Astrocyte (in vitro differentiated cells and primary cell): ENCODE measurements around the gene MYO1C. TPM values are rescaled to one million over a fixed set of nuclear protein-coding genes. Genes with fewer than 3 reads are reported as not detected.

ENCODE experiments used
- DNase-seq: peaks from one replicate; pipeline ENCODE4 v3.0.0-alpha.2; 2010; ENCODE audit warnings: low read depth
- FAIRE-seq: peaks from 2 replicates; lab custom pipeline; 2011; peaks lifted over from hg19 to GRCh38; lab: Jason Lieb, UNC
- H2AFZ ChIP-seq: 2 replicates; pipeline ENCODE4 v1.6.0; 2012; ENCODE audit warnings: low read depth, low read length, inconsistent platforms
- H3K27ac ChIP-seq: 2 replicates; pipeline ENCODE4 v1.5.1; 2011; ENCODE audit warnings: low read depth, low read length, inconsistent platforms
- H3K27me3 ChIP-seq: 2 replicates; pipeline ENCODE4 v1.6.0; 2011; ENCODE audit warnings: low read length, inconsistent platforms; ENCODE audit not compliant: insufficient read depth
- H3K36me3 ChIP-seq: 2 replicates; pipeline ENCODE4 v1.5.1; 2011; ENCODE audit warnings: low read length, inconsistent platforms; ENCODE audit not compliant: insufficient read depth
- H3K4me1 ChIP-seq: 2 replicates; pipeline ENCODE4 v1.5.1; 2011; ENCODE audit warnings: low read length, inconsistent platforms; ENCODE audit not compliant: insufficient read depth
- H3K4me2 ChIP-seq: 2 replicates; pipeline ENCODE4 v1.6.0; 2012; ENCODE audit warnings: low read length, inconsistent platforms
- H3K4me3 ChIP-seq: 2 replicates; pipeline ENCODE4 v1.5.1; 2011; ENCODE audit warnings: low read depth, mild to moderate bottlenecking, low read length, inconsistent platforms; ENCODE audit not compliant: insufficient read depth
- H3K79me2 ChIP-seq: 2 replicates; pipeline ENCODE4 v1.6.0; 2012; ENCODE audit warnings: mild to moderate bottlenecking, low read length, inconsistent platforms; ENCODE audit not compliant: insufficient read depth
- H3K9ac ChIP-seq: 2 replicates; pipeline ENCODE4 v1.6.0; 2012; ENCODE audit warnings: mild to moderate bottlenecking, low read length, inconsistent platforms
- H3K9me3 ChIP-seq: 2 replicates; pipeline ENCODE4 v1.5.1; 2012; ENCODE audit warnings: low read depth, mild to moderate bottlenecking, low read length, inconsistent platforms; ENCODE audit not compliant: insufficient read depth
- H4K20me1 ChIP-seq: 2 replicates; pipeline ENCODE4 v1.6.0; 2012; ENCODE audit warnings: low read length, inconsistent platforms; ENCODE audit not compliant: insufficient read depth
- H3K27ac Mint-ChIP-seq: one replicate; pipeline ENCODE4 v1.8.0; 2021; ENCODE audit warnings: mild to moderate bottlenecking, mixed read lengths; ENCODE audit not compliant: unreplicated experiment
- H3K27me3 Mint-ChIP-seq: one replicate; pipeline ENCODE4 v1.8.0; 2021; ENCODE audit warnings: low read depth, mixed read lengths; ENCODE audit not compliant: unreplicated experiment
- H3K36me3 Mint-ChIP-seq: one replicate; pipeline ENCODE4 v1.8.0; 2021; ENCODE audit warnings: low read depth, mixed read lengths; ENCODE audit not compliant: unreplicated experiment
- H3K4me1 Mint-ChIP-seq: one replicate; pipeline ENCODE4 v1.8.0; 2021; ENCODE audit warnings: low read depth, mixed read lengths; ENCODE audit not compliant: unreplicated experiment
- H3K4me3 Mint-ChIP-seq: one replicate; pipeline ENCODE4 v1.8.0; 2021; ENCODE audit warnings: mild to moderate bottlenecking, moderate library complexity, mixed read lengths; ENCODE audit not compliant: unreplicated experiment
- H3K9me3 Mint-ChIP-seq: one replicate; pipeline ENCODE4 v1.8.0; 2021; ENCODE audit warnings: mild to moderate bottlenecking, mixed read lengths; ENCODE audit not compliant: unreplicated experiment
- EZH2 ChIP-seq: IDR thresholded peaks from 2 replicates; pipeline ENCODE4 v1.6.1; 2012; ENCODE audit warnings: mild to moderate bottlenecking, low read length, inconsistent platforms; ENCODE audit not compliant: insufficient read depth
- total RNA-seq: library from RNA; stranded (reverse); gene quantifications from 2 replicates; pipeline ENCODE4 v1.2.1, GENCODE V29; 2021
- TF ChIP-seq, protein P1 (sequence below): IDR thresholded peaks from 2 replicates; pipeline ENCODE4 v1.5.1; 2011; ENCODE audit warnings: low read depth, mild to moderate bottlenecking, inconsistent platforms, low read length, moderate library complexity; ENCODE audit not compliant: insufficient read depth

The MYO1C gene
- total RNA-seq, 1 donor from 2014 or later = 132 TPM

DNA sequence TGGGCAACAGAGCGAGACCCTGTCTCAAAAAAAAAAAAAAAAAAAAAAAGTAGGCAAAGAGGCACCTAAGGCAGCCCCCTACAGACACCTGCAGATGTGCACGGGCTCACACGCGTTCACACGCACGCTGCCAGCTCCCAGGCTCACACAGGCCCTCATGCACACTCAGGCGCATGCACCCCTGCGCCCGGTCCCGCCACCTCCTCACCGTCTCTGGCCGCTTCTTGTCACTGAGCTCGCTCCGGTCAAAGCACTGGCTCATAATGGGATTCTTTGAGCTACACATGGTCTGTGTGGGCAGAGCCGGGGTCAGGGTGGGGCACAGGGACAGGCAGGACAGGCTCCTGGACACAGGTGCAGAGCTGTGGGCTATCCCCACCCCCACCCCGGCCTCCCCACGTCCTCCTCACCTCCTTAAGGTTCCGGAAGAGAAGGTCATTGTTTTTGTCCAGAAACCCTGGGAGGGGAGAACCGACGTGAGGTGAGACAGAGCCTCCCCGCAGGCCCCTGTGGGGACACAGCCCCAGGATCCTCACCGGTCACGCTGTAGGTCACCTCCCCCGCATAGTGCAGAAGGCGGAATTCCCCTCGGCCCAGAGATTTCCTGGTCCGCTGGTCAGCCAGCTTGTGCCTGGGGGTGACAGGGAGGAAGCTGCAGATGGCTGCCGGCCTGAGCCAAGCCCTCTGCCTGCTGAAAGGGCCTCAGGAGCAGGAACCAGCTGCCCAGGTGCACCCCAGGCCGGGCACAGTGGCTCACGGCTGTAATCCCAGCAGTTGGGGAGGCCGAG lies 17.9 kb downstream of the MYO1C start:
- no peak overlapping the region for H3K27ac Mint-ChIP-seq
- no peaks in the 10 kb centered on the region for H3K79me2 ChIP-seq
- peaks cover 3% of the 10 kb centered on the region for H3K4me1 Mint-ChIP-seq
- DNase-seq = no peak
- TF ChIP-seq EZH2 = no peak
- TF ChIP-seq, protein P1, sequence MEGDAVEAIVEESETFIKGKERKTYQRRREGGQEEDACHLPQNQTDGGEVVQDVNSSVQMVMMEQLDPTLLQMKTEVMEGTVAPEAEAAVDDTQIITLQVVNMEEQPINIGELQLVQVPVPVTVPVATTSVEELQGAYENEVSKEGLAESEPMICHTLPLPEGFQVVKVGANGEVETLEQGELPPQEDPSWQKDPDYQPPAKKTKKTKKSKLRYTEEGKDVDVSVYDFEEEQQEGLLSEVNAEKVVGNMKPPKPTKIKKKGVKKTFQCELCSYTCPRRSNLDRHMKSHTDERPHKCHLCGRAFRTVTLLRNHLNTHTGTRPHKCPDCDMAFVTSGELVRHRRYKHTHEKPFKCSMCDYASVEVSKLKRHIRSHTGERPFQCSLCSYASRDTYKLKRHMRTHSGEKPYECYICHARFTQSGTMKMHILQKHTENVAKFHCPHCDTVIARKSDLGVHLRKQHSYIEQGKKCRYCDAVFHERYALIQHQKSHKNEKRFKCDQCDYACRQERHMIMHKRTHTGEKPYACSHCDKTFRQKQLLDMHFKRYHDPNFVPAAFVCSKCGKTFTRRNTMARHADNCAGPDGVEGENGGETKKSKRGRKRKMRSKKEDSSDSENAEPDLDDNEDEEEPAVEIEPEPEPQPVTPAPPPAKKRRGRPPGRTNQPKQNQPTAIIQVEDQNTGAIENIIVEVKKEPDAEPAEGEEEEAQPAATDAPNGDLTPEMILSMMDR = no peak
- no peaks in the 10 kb centered on the region for H3K9me3 Mint-ChIP-seq
- peaks cover 27% of the 10 kb centered on the region for H4K20me1 ChIP-seq
- no peak overlapping the region for H3K27ac ChIP-seq
- H2AFZ ChIP-seq = no peak overlapping the region
- H3K27me3 Mint-ChIP-seq = no peaks in the 10 kb centered on the region
- no peak for FAIRE-seq
- H3K4me3 ChIP-seq = no peak overlapping the region
- peaks cover 11% of the 10 kb centered on the region for H3K36me3 ChIP-seq
- H3K9ac ChIP-seq = no peak overlapping the region
- H3K4me2 ChIP-seq = no peak overlapping the region
- no peak overlapping the region for H3K4me3 Mint-ChIP-seq
- H3K9me3 ChIP-seq = no peaks in the 10 kb centered on the region
- no peaks in the 10 kb centered on the region for H3K27me3 ChIP-seq
- H3K4me1 ChIP-seq = no peaks in the 10 kb centered on the region
- peaks cover 19% of the 10 kb centered on the region for H3K36me3 Mint-ChIP-seq

DNA sequence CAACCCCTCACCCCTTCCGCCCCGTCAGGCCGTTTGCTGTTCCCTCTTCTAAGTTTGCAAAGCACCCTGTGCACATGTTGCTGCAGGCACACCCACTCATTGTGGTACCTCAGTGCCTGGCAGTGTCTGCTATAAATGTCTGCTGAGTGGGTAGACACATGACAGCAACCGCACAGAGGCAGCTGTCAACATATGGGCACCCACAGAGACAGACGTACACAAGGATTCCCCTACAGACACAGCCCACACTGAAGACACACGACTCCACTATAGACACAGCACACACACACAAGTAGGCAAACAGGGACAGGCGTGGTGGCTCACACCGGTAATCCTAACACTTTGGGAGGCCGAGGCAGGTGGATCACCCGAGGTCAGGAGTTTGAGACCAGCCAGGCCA lies 18.6 kb downstream of the MYO1C start:
- DNase-seq (no peak), FAIRE-seq (no peak)
- H3K27ac Mint-ChIP-seq = peak overlapping the region; percentile 81
- no peaks in the 10 kb centered on the region for H3K9me3 Mint-ChIP-seq
- Histone ChIP-seq H2AFZ (no peak overlapping the region), H4K20me1 (peaks cover 32% of the 10 kb centered on the region), H3K79me2 (no peaks in the 10 kb centered on the region), H3K4me2 (no peak overlapping the region), H3K9me3 (no peaks in the 10 kb centered on the region), H3K4me3 (no peak overlapping the region), H3K27me3 (no peaks in the 10 kb centered on the region), H3K9ac (no peak overlapping the region), H3K36me3 (peaks cover 14% of the 10 kb centered on the region), H3K27ac (no peak overlapping the region), H3K4me1 (no peaks in the 10 kb centered on the region)
- H3K36me3 Mint-ChIP-seq = peaks cover 20% of the 10 kb centered on the region
- peaks cover 3% of the 10 kb centered on the region for H3K4me1 Mint-ChIP-seq
- H3K4me3 Mint-ChIP-seq = no peak overlapping the region
- H3K27me3 Mint-ChIP-seq = no peaks in the 10 kb centered on the region
- TF ChIP-seq, protein P1 = no peak
- no peak for TF ChIP-seq EZH2

DNA sequence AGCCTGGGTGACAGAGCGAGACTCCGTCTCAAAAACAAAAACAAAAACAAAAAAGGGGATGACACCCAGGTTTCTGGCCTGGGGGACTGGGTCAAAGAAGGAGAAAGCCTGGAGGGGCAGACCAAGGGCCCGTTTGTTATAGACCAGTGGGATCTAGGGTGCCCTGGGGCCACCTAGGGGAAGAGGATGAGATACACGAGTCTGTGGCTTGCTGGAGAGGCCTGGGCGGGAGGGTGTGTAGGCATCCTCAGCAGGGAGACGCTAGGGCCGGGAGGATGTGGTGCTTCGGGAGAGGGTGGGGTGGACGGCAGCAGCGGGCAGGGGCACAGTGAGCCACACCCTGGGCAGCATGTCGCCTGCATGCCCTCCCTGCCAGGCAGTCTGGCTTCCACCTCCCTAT lies 19.3 kb downstream of the MYO1C start:
- Histone ChIP-seq H3K9me3 (no peaks in the 10 kb centered on the region), H2AFZ (no peak overlapping the region), H3K4me3 (no peak overlapping the region), H3K27ac (no peak overlapping the region), H4K20me1 (peaks cover 38% of the 10 kb centered on the region), H3K9ac (no peak overlapping the region), H3K36me3 (peaks cover 15% of the 10 kb centered on the region), H3K4me2 (no peak overlapping the region), H3K4me1 (no peaks in the 10 kb centered on the region), H3K79me2 (no peaks in the 10 kb centered on the region), H3K27me3 (no peaks in the 10 kb centered on the region)
- FAIRE-seq (no peak), DNase-seq (no peak)
- TF ChIP-seq, protein P1 = no peak
- no peak for TF ChIP-seq EZH2
- Mint-ChIP-seq H3K27ac (peak overlapping the region; percentile 81), H3K4me1 (peaks cover 3% of the 10 kb centered on the region), H3K9me3 (no peaks in the 10 kb centered on the region), H3K36me3 (peaks cover 24% of the 10 kb centered on the region), H3K4me3 (no peak overlapping the region), H3K27me3 (no peaks in the 10 kb centered on the region)
